ENCODE results near the gene MUC7. TPM values are rescaled to one million over a fixed set of nuclear protein-coding genes. Genes with fewer than 3 reads are reported as not detected.

Gene MUC7
- total RNA-seq: not detected in 3 replicates
- long read RNA-seq: 0 reads

DNA sequence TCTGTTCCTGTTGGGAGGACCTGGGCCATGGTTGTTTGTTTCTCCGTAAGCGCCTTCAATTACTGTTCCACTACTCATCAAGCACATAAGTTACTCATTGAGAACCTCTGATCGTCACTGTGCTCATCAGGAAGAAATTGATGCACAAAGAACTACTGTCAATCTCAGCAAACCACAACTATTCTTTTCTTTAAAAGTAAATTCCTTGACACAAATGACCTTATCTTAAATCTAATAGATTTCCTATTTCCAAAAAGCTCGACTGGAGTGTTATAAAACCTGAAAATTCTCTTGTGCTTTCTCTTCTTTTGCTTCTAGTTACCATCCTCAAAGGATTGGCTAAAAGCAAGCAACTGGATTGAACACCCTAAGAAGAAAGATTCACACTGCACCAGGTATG lies at the start of gene MUC7:
TSS of gene MUC7 (plus strand) at position 301 of the 400 bp plus-strand sequence. CDS start 1,825 bp downstream, outside the sequence.
- peaks cover 8% of the 10 kb centered on the region for H3K4me1 Mint-ChIP-seq (ENCODE audit: low read depth)
- no peak within 1 kb of the TSS for H3K4me3 Mint-ChIP-seq (ENCODE audit: unreplicated experiment)
- no peak within 1 kb of the TSS for H3K27ac Mint-ChIP-seq (ENCODE audit: unreplicated experiment)
- H3K36me3 Mint-ChIP-seq (ENCODE audit: low read depth): no peaks in the 10 kb centered on the region
- H3K9me3 Mint-ChIP-seq (ENCODE audit: low read depth): peaks cover 19% of the 10 kb centered on the region
- DNase-seq (ENCODE audit: low spot score): no peak
- TF ChIP-seq, protein P1, sequence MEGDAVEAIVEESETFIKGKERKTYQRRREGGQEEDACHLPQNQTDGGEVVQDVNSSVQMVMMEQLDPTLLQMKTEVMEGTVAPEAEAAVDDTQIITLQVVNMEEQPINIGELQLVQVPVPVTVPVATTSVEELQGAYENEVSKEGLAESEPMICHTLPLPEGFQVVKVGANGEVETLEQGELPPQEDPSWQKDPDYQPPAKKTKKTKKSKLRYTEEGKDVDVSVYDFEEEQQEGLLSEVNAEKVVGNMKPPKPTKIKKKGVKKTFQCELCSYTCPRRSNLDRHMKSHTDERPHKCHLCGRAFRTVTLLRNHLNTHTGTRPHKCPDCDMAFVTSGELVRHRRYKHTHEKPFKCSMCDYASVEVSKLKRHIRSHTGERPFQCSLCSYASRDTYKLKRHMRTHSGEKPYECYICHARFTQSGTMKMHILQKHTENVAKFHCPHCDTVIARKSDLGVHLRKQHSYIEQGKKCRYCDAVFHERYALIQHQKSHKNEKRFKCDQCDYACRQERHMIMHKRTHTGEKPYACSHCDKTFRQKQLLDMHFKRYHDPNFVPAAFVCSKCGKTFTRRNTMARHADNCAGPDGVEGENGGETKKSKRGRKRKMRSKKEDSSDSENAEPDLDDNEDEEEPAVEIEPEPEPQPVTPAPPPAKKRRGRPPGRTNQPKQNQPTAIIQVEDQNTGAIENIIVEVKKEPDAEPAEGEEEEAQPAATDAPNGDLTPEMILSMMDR (IDR thresholded peaks at IDR 0.05): no peak
- H3K27me3 Mint-ChIP-seq (ENCODE audit: low read depth): no peaks in the 10 kb centered on the region

GRCh38 chr4:70425306-70425705 lies 46.7 kb upstream of the MUC7 start:
- Mint-ChIP-seq H3K27ac (ENCODE audit: unreplicated experiment) (no peak overlapping the region), H3K27me3 (ENCODE audit: low read depth) (no peaks in the 10 kb centered on the region), H3K9me3 (ENCODE audit: low read depth) (peaks cover 16% of the 10 kb centered on the region), H3K36me3 (ENCODE audit: low read depth) (no peaks in the 10 kb centered on the region), H3K4me3 (ENCODE audit: unreplicated experiment) (no peak overlapping the region), H3K4me1 (ENCODE audit: low read depth) (no peaks in the 10 kb centered on the region)
- TF ChIP-seq, protein P1 (IDR thresholded peaks at IDR 0.05): no peak
- DNase-seq (ENCODE audit: low spot score): no peak

- Mint-ChIP-seq H3K4me3 (ENCODE audit: unreplicated experiment) (no peak overlapping the region), H3K27ac (ENCODE audit: unreplicated experiment) (no peak overlapping the region), H3K4me1 (ENCODE audit: low read depth) (no peaks in the 10 kb centered on the region), H3K36me3 (ENCODE audit: low read depth) (no peaks in the 10 kb centered on the region), H3K9me3 (ENCODE audit: low read depth) (peaks cover 12% of the 10 kb centered on the region), H3K27me3 (ENCODE audit: low read depth) (no peaks in the 10 kb centered on the region)
- TF ChIP-seq, protein P1 (IDR thresholded peaks at IDR 0.05): no peak
- DNase-seq (ENCODE audit: low spot score): no peak
These were observed 45.2 kb upstream of the MUC7 start for GRCh38 chr4:70426789-70427188.

- TF ChIP-seq, protein P1 (IDR thresholded peaks at IDR 0.05): no peak
- Mint-ChIP-seq H3K36me3 (ENCODE audit: low read depth) (no peaks in the 10 kb centered on the region), H3K4me1 (ENCODE audit: low read depth) (no peaks in the 10 kb centered on the region), H3K4me3 (ENCODE audit: unreplicated experiment) (no peak overlapping the region), H3K27me3 (ENCODE audit: low read depth) (peaks cover 14% of the 10 kb centered on the region), H3K27ac (ENCODE audit: unreplicated experiment) (no peak overlapping the region), H3K9me3 (ENCODE audit: low read depth) (peaks cover 3% of the 10 kb centered on the region)
- no peak for DNase-seq (ENCODE audit: low spot score)
These were observed 34.8 kb upstream of the MUC7 start for GRCh38 chr4:70437197-70437596.

DNA sequence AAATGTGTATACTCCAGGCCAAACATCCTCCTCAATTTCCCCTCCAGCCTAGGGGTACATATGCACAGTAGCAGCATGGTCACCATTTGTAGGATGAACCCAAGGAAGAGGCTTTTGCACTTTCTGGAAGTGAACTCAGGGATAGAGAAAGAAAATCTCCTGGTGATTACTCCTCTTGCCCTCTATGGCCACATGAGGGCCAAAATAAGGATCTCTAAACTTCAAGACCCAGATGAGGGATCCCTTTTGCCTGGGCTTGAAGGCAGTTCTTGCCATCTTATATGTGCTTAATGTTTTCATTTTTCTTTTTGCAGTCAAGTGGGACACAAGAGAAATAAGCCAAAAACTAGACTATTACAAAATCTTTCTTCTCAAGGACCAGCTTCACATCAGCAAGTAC lies 29.5 kb upstream of the MUC7 start:
- TF ChIP-seq, protein P1 (IDR thresholded peaks at IDR 0.05): no peak
- no peak for DNase-seq (ENCODE audit: low spot score)
- no peaks in the 10 kb centered on the region for H3K9me3 Mint-ChIP-seq (ENCODE audit: low read depth)
- H3K27me3 Mint-ChIP-seq (ENCODE audit: low read depth): peaks cover 10% of the 10 kb centered on the region
- H3K4me1 Mint-ChIP-seq (ENCODE audit: low read depth): no peaks in the 10 kb centered on the region
- H3K36me3 Mint-ChIP-seq (ENCODE audit: low read depth): no peaks in the 10 kb centered on the region
- no peak overlapping the region for H3K27ac Mint-ChIP-seq (ENCODE audit: unreplicated experiment)
- no peak overlapping the region for H3K4me3 Mint-ChIP-seq (ENCODE audit: unreplicated experiment)

All from chondrocyte (in vitro differentiated cells).